Ammon's horn (tissue), 1 donor: Measurements from ENCODE around the gene CDH22.

Source experiments
- DNase-seq: peaks from one replicate; pipeline ENCODE4 v3.0.0-alpha.2; 2016; ENCODE audit warnings: low spot score

The CDH22 gene

GRCh38 chr20:46322641-46323040 is 14.3 kb upstream of the CDH22 start:
- no peak for DNase-seq

- DNase-seq, result no peak
Measured at GRCh38 chr20:46317685-46318177, 9.4 kb upstream of the CDH22 start.

GRCh38 chr20:46316984-46317684 is 8.8 kb upstream of the CDH22 start:
- no peak for DNase-seq

- DNase-seq, result no peak
Measured at GRCh38 chr20:46315311-46315710, 7.0 kb upstream of the CDH22 start.

- DNase-seq, result no peak
Measured at GRCh38 chr20:46312945-46313861, 4.9 kb upstream of the CDH22 start.

GRCh38 chr20:46312075-46312944 is 4.0 kb upstream of the CDH22 start:
- DNase-seq, result no peak

- no peak for DNase-seq
Measured at GRCh38 chr20:46311719-46312074, 3.4 kb upstream of the CDH22 start.

GRCh38 chr20:46311039-46311650 is 2.8 kb upstream of the CDH22 start:
- no peak for DNase-seq

- DNase-seq, result no peak
Measured at GRCh38 chr20:46309945-46310344, 1.6 kb upstream of the CDH22 start.

GRCh38 chr20:46307999-46308257 is 370 bp downstream of the CDH22 start:
- no peak for DNase-seq

- peak; percentile 54 for DNase-seq
Measured at GRCh38 chr20:46307139-46307998, 929 bp downstream of the CDH22 start.

GRCh38 chr20:46306743-46307138 is 1.6 kb downstream of the CDH22 start:
- DNase-seq, result no peak

- no peak for DNase-seq
Measured at GRCh38 chr20:46305973-46306360, 2.3 kb downstream of the CDH22 start.

- no peak for DNase-seq
Measured at GRCh38 chr20:46305331-46305972, 2.8 kb downstream of the CDH22 start.

- DNase-seq, result no peak
Measured at GRCh38 chr20:46304852-46305251, 3.4 kb downstream of the CDH22 start.

GRCh38 chr20:46304361-46304760 is 3.9 kb downstream of the CDH22 start:
- DNase-seq, result no peak

GRCh38 chr20:46303176-46303956 is 4.9 kb downstream of the CDH22 start:
- no peak for DNase-seq

GRCh38 chr20:46302106-46302505 is 6.2 kb downstream of the CDH22 start:
- DNase-seq, result peak; percentile 50

GRCh38 chr20:46300281-46300680 is 8.0 kb downstream of the CDH22 start:
- no peak for DNase-seq

GRCh38 chr20:46299078-46299477 is 9.2 kb downstream of the CDH22 start:
- DNase-seq, result no peak
